Body of pancreas (tissue), 4 donors: ENCODE results near the gene ZNF469.

Experiments
- POLR2A ChIP-seq, 3 donors: fragments of 450-650 bp; IDR thresholded peaks; one replicate each; pipeline ENCODE4 v1.6.1; 2016; ENCODE audit warnings: antibody characterized with exemption in 3 of 3, mild to moderate bottlenecking in 2 of 3
- TF ChIP-seq, protein P1 (sequence below), 7 experiments: fragments of 450-650 bp in 4 of 7; fragments of 200-600 bp in 3 of 7; sonication (generic) in 3 of 7; IDR thresholded peaks; one replicate each; pipeline ENCODE4 v1.5.1; 2016 to 2019; ENCODE audit warnings: antibody characterized with exemption in 7 of 7

DNA sequence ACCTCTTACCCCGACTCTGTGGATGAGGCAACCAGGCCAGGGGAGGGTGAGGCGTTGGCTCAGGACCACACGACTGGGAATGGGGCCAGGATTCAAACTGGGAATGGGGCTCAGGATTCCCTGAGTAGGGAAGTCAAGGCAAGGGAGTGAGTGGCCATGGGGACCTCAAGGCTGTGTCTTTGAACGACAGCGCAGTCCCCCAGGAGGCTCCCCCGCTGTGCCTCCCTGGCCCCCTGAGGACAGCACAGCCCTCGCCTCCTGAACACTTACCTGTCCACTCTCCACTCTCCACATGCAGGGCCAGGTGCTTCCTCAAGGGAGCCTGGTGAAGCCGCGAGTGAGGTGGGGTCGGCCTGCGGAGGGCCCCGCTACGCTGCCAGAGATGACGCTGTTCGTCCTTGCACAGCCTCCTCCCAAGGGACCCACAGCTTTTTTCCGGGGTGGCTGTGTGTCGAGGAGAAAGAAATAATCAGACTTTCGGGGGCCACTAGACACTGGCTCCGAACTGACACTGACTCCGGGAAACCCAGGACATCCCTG, 6.9 kb downstream of the ZNF469 start:
- TF ChIP-seq, protein P1, sequence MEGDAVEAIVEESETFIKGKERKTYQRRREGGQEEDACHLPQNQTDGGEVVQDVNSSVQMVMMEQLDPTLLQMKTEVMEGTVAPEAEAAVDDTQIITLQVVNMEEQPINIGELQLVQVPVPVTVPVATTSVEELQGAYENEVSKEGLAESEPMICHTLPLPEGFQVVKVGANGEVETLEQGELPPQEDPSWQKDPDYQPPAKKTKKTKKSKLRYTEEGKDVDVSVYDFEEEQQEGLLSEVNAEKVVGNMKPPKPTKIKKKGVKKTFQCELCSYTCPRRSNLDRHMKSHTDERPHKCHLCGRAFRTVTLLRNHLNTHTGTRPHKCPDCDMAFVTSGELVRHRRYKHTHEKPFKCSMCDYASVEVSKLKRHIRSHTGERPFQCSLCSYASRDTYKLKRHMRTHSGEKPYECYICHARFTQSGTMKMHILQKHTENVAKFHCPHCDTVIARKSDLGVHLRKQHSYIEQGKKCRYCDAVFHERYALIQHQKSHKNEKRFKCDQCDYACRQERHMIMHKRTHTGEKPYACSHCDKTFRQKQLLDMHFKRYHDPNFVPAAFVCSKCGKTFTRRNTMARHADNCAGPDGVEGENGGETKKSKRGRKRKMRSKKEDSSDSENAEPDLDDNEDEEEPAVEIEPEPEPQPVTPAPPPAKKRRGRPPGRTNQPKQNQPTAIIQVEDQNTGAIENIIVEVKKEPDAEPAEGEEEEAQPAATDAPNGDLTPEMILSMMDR (IDR thresholded peaks at IDR 0.05): no peak
- TF ChIP-seq POLR2A (IDR thresholded peaks at IDR 0.05): no peak
